PC-3 (cell line): ENCODE data around the gene CORT. TPM values are rescaled to one million over a fixed set of nuclear protein-coding genes. Genes with fewer than 3 reads are reported as not detected.

Experiments
- ATAC-seq: fragments of 200-7000 bp; cut with Tn5 transposase; 2 replicates; pipeline ENCODE4 v1.9.1; 2020; ENCODE audit warnings: mild to moderate bottlenecking, moderate library complexity
- BruUV-seq: library from RNA; stranded (reverse); fragments of 400-500 nt; replicated peaks from 2 replicates; lab custom pipeline; 2021; lab: Mats Ljungman, UMichigan
- CTCF ChIA-PET: fragments of 300-600 bp; sonication (Branson Sonifier 250); formaldehyde crosslinking; loops from one replicate; lab custom pipeline; 2022; ENCODE audit warnings: antibody characterized with exemption; lab: Charles Lee
- POLR2A ChIA-PET: fragments of 300-600 bp; sonication (Branson Sonifier 250); formaldehyde crosslinking; loops from one replicate; lab custom pipeline; 2022; ENCODE audit warnings: antibody characterized with exemption; ENCODE audit not compliant: unreplicated experiment; lab: Charles Lee
- DNase-seq: peaks from one replicate; pipeline ENCODE4 v3.0.0-alpha.2; 2015
- H2AFZ ChIP-seq: fragments of 300-600 bp; sonication (generic); 2 replicates; pipeline ENCODE4 v1.6.0; 2016; ENCODE audit warnings: antibody characterized with exemption, low read length
- H3F3A ChIP-seq: fragments of 300-600 bp; sonication (generic); one replicate; pipeline ENCODE4 v1.6.0; 2017; ENCODE audit warnings: antibody characterized with exemption, low read length, control low read depth, mild to moderate bottlenecking; ENCODE audit not compliant: unreplicated experiment
- H3K27ac ChIP-seq: fragments of 300-600 bp; sonication (generic); 2 replicates; pipeline ENCODE4 v1.5.1; 2016; ENCODE audit warnings: mild to moderate bottlenecking, low read length
- H3K27me3 ChIP-seq: fragments of 300-600 bp; sonication (generic); 2 replicates; pipeline ENCODE4 v1.6.1; 2016; ENCODE audit warnings: low read length, mixed read lengths
- H3K36me3 ChIP-seq: fragments of 300-600 bp; sonication (generic); 2 replicates; pipeline ENCODE4 v1.6.1; 2016; ENCODE audit warnings: low read depth, mixed run types, low read length, mixed read lengths
- H3K4me1 ChIP-seq: fragments of 300-600 bp; sonication (generic); 2 replicates; pipeline ENCODE4 v1.5.1; 2016; ENCODE audit warnings: low read length; ENCODE audit not compliant: insufficient read depth
- H3K4me2 ChIP-seq: fragments of 300-600 bp; sonication (generic); 2 replicates; pipeline ENCODE4 v1.6.0; 2016; ENCODE audit warnings: low read length
- H3K4me3 ChIP-seq: fragments of 300-600 bp; sonication (generic); 2 replicates; pipeline ENCODE4 v1.5.1; 2016; ENCODE audit warnings: mild to moderate bottlenecking, low read length, mixed read lengths
- H3K79me2 ChIP-seq: fragments of 300-600 bp; sonication (generic); 2 replicates; pipeline ENCODE4 v1.6.1; 2017; ENCODE audit warnings: low read length, mixed read lengths
- H3K9ac ChIP-seq: fragments of 300-600 bp; sonication (generic); 2 replicates; pipeline ENCODE4 v1.6.0; 2016; ENCODE audit warnings: mild to moderate bottlenecking, low read length
- H3K9me2 ChIP-seq: fragments of 300-600 bp; sonication (generic); replicated peaks from 2 replicates; pipeline ENCODE4 v1.6.1; 2016; ENCODE audit warnings: mixed run types, low read length, mixed read lengths
- H3K9me3 ChIP-seq: fragments of 300-600 bp; sonication (generic); 2 replicates; pipeline ENCODE4 v1.6.1; 2016; ENCODE audit warnings: low read length, mixed read lengths
- H4K20me1 ChIP-seq: fragments of 300-600 bp; sonication (generic); 2 replicates; pipeline ENCODE4 v1.6.1; 2016; ENCODE audit warnings: low read length, mixed read lengths
- CTCF ChIP-seq: fragments of 300-600 bp; sonication (generic); conservative IDR thresholded peaks from 2 replicates; pipeline ENCODE4 v1.5.1; 2017; ENCODE audit warnings: antibody characterized with exemption, low read depth, mild to moderate bottlenecking, low read length
- EZH2 ChIP-seq: fragments of 300-600 bp; sonication (generic); IDR thresholded peaks from one replicate; pipeline ENCODE4 v1.6.1; 2017; ENCODE audit warnings: antibody characterized with exemption, mild to moderate bottlenecking, low read length; ENCODE audit not compliant: unreplicated experiment
- EZH2phosphoT487 ChIP-seq: fragments of 300-600 bp; sonication (generic); IDR thresholded peaks from 2 replicates; pipeline ENCODE4 v1.6.1; 2018; ENCODE audit warnings: mild to moderate bottlenecking, antibody characterized with exemption, low read length, borderline replicate concordance
- intact Hi-C: fragments of 100-400 bp; cut with micrococcal nuclease; formaldehyde crosslinking; loops from 2 replicates; pipeline ENCODE4 v1.9.0; 2023
- total RNA-seq: library from RNA; depleted of rRNA; stranded (reverse); fragments of >200 nt; gene quantifications from 2 replicates; pipeline ENCODE4 v1.2.3, GENCODE V29; 2014

Gene CORT
- total RNA-seq, 1 experiment from 2014 or later, result not detected

DNA sequence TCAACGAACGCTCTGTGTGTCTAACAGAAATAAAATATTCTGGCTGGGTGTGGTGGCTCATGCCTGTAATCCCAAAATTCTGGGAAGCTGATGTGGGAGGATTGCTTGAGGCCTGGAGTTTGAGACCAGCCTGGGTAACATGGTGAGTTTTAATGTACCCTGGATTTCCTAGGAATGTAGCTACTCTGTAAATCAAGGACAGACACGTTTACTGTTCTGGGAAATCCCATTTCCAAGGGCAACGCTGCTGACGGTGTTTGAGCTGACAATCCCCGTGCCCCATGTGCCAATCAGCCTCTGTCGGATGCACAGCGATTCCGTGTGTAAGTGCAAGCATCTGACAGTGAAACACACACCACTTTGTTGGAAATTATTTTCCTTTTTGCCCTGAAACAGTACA lies 8.0 kb downstream of the CORT start:
- CTCF ChIA-PET, result no interaction called here
- ATAC-seq, result no peak
- no peak overlapping the region for H3K27ac ChIP-seq

DNA sequence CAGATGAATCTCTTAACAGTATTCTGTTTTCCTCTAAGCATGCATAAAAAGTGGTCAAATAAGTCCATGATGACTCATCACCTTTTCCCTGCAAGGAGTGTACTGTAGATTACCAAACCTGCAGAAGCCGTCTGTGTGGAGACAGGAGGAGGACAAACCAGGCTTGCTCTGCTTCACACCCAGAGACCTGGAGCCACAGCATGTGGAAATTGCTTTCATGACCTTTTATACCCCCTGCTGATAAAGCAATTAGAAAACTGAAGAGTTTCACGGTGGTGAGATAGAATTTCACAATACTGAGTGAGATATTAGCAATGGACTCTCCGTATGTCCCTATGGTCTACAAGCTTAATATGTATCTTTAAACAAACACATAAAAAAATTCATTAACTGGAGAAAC lies 9.4 kb downstream of the CORT start:
- Histone ChIP-seq H2AFZ (no peak overlapping the region), H3K36me3 (peaks cover 13% of the 10 kb centered on the region; the same call in 1 of the 2 replicates), H3K9me3 (no peaks in the 10 kb centered on the region), H3K27me3 (no peaks in the 10 kb centered on the region), H3F3A (no peaks in the 10 kb centered on the region), H3K79me2 (no peaks in the 10 kb centered on the region), H3K9ac (no peak overlapping the region), H3K27ac (peak overlapping the region; percentile 54), H3K9me2 (no peaks in the 10 kb centered on the region), H3K4me2 (peak overlapping the region; percentile 54), H3K4me3 (no peak overlapping the region), H4K20me1 (no peaks in the 10 kb centered on the region), H3K4me1 (peaks cover 12% of the 10 kb centered on the region)
- TSS peak; percentile 14 for BruUV-seq
- ChIA-PET POLR2A (no interaction called here), CTCF (no interaction called here)
- TF ChIP-seq EZH2, result no peak
- no peak for TF ChIP-seq CTCF
- TF ChIP-seq EZH2phosphoT487, result no peak
- DNase-seq (peak; percentile 84), ATAC-seq (peak; percentile 98)
- intact Hi-C loops, result no loop called here

More for the DNA sequence above, 8.0 kb downstream of the CORT start:
- H3K9ac ChIP-seq, result no peak overlapping the region
- H2AFZ ChIP-seq, result no peak overlapping the region
- POLR2A ChIA-PET, result no interaction called here
- H3K36me3 ChIP-seq, result peaks cover 9% of the 10 kb centered on the region; the same call in 1 of the 2 replicates
- H3F3A ChIP-seq, result no peaks in the 10 kb centered on the region
- H4K20me1 ChIP-seq, result no peaks in the 10 kb centered on the region
- no peak overlapping the region for H3K4me2 ChIP-seq
- H3K79me2 ChIP-seq, result no peaks in the 10 kb centered on the region
- H3K4me3 ChIP-seq, result no peak overlapping the region
- no peaks in the 10 kb centered on the region for H3K9me2 ChIP-seq
- intact Hi-C loops, result no loop called here
- H3K4me1 ChIP-seq, result peaks cover 12% of the 10 kb centered on the region
- H3K9me3 ChIP-seq, result no peaks in the 10 kb centered on the region
- no peak for DNase-seq
- no peaks in the 10 kb centered on the region for H3K27me3 ChIP-seq
- BruUV-seq, result no TSS peak
- TF ChIP-seq EZH2phosphoT487, result no peak
- TF ChIP-seq EZH2, result no peak
- TF ChIP-seq CTCF, result no peak

GRCh38 chr1:10467078-10467477 lies 17.2 kb downstream of the CORT start:
- intact Hi-C loops, result no loop called here
- CTCF ChIA-PET, result interaction anchor here (0.6 kb wide), 1 partner anchor 30 kb away, joined by 5 read pairs; no protein-coding TSS in a partner anchor

More at GRCh38 chr1:10467078-10467477, 17.2 kb downstream of the CORT start:
- Histone ChIP-seq H2AFZ (no peak overlapping the region), H3K9me3 (no peaks in the 10 kb centered on the region), H3K4me3 (no peak overlapping the region), H3K27ac (no peak overlapping the region), H3K36me3 (peaks cover 16% of the 10 kb centered on the region), H4K20me1 (no peaks in the 10 kb centered on the region), H3K79me2 (peaks cover 18% of the 10 kb centered on the region), H3F3A (no peaks in the 10 kb centered on the region), H3K9ac (no peak overlapping the region), H3K27me3 (no peaks in the 10 kb centered on the region), H3K4me2 (no peak overlapping the region), H3K9me2 (no peaks in the 10 kb centered on the region), H3K4me1 (peaks cover 6% of the 10 kb centered on the region)
- no peak for DNase-seq
- no TSS peak for BruUV-seq
- ATAC-seq, result no peak
- POLR2A ChIA-PET, result no interaction called here
- TF ChIP-seq CTCF (no peak), EZH2 (no peak), EZH2phosphoT487 (no peak)
